Measurements from ENCODE around the gene CLDN4. TPM values are rescaled to one million over a fixed set of nuclear protein-coding genes. Genes with fewer than 3 reads are reported as not detected.
"Not testable (repeated sequence)": the region's sequence is repeated elsewhere in the genome, so short reads cannot be mapped to it uniquely, and the experiment has no call there.

CLDN4 gene
- total RNA-seq, 1 donor from 2014 or later, result not detected

DNA sequence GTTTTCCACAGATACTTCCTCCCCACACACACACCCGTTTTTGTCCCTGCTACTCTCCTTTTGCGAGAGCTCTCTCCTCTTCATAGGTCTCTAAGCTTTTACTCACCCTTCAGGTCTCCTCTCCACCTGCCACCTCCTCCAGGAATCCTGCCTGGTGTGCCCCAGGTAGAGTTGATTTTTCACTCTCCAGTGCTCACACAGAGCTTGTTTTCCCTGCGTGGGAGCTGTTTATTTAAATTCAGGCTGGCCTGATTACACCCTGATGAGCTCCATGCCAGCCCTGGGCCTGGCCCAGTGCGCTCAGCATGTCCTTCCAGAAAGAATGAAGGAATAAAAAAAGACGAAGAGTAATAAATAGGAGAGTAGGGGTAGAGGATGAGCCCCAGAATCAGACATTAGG lies 7.5 kb upstream of the CLDN4 start:
- intact Hi-C loops (cut with micrococcal nuclease), result no loop called here

DNA sequence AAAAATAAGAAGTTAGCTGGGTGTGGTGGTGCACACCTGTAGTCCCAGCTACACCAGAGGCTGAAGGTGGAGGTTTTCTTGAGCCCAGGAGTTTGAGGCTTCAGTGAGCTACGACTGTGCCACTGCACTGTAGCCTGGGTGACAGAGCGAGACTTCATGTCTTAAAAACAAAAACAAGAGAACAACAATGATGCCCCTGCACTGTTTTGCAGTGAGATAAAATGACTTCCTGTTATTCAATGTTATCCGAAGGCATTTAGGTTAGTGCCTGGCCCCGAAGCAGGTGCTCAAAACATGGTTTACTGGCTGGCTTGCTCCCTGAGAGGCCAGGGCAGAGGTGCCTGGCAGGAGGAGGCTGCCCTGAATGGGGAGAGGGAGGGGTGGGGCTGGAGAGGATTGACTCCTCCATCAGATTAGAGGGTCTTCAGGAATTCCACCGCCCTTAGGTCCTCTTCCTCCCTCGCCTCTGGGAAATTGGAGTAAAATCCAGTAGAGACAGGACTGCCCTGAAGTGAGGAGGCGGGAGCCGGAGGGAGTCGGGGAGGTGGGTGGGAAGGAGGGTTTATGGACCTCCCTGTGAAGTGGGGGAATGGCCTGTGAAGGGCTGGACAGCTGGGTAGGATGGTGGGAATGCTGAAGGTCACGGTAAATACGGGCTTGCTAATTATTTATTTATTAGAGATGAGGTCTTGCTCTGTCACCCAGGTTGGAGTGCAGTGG lies 6.8 kb upstream of the CLDN4 start:
- intact Hi-C loops (cut with micrococcal nuclease), result no loop called here

DNA sequence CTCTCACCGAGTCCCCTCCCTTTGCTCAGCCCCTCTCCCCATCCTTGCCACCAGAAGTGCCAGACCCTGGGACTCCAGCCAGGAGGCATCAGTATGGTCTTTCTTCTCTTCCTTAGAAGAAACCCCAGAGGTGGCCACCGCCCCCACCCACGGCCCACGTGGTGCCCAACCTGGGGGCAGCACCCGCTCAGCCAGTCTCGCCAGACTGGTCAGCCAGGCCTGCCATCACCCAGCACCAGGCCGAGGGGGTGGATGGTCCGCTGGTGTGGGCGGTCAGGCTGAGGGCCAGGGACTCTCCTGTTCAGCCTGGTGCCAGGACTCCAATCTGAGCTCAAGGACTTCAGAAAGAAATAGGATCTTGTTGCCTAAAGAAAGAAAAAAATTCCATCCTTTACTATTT lies 5.8 kb upstream of the CLDN4 start:
- intact Hi-C loops (cut with micrococcal nuclease), result no loop called here

DNA sequence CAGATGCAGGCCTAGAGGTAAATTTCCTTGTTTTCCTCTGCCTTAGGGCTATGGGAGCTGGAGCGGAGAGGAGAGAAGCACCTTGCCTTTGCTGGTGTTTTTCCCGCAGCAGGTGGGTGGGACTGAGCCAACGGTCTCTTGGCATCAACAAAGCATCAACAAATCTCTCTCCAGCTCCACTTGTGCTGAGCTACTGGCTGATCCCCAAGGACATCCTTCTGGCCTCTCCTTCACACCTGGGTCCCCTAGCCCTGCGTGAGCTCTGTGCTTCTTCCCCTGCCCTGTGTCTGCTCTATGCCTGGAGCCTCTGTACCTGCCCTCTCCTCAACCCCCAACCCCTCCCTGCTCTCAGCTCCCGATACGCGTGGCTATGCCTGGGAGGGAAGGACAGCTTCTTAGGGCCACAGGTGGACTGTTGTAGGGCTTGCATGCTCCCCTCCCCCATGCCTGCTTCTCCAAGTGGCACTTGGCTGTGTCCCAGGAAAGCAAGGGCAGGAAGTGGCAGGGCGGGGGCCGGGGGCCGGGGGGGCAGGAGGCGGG lies 3.2 kb upstream of the CLDN4 start:
- intact Hi-C loops (cut with micrococcal nuclease), result loop anchor here (2.0 kb wide), 1 partner anchor 27 kb away; no protein-coding TSS in a partner anchor

DNA sequence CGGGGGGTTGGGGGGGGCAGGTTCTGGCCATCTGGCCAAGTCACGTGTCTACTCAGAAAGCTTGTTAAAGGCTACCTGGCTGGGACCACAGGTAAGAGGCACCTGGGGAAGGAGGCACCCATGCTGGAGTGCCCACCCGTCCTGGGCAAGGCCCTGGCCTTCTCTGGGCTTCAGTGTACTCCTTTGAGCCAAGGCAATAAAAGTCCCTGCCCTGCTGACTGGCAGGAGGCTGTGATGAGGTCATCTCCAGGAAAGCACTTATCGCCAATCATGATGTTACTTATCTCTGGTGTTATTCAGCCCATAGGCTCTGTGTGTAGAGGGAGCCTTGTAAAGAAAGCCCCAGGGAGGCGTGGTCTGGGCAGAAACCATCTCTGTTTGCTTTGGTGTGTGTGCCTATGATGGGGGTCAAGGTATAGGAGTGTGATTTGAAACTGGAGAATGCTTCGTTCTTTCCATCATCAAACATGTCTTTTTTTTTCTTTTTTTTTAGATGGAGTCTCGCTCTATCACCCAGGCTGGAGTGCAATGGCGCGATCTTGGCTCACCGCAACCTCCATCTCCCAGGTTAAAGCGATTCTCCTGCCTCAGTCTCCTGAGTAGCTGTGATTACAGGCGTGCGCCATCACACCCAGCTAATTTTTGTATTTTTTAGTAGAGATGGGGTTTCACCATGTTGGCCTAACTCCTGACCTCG lies 2.5 kb upstream of the CLDN4 start:
- intact Hi-C loops (cut with micrococcal nuclease), result no loop called here

DNA sequence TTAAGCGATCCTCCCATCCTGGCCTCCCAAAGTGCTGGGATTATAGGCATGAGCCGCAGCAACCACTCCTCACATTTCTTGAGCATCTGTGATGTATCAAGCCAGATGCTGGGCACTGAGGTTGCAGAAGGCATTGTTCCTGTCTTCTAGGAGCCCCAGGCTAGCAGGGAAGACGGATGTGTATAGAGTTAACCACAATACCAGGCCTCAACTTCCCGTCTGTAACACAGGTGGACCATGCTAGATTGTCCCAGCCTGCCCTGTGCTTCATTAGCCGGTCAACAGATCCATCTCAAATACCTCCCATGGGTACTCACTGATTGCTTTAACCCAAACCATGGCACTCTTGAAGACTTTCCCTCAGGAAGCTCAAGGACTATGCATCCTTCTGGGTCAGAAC lies 1.8 kb upstream of the CLDN4 start:
- intact Hi-C loops (cut with micrococcal nuclease), result no loop called here

DNA sequence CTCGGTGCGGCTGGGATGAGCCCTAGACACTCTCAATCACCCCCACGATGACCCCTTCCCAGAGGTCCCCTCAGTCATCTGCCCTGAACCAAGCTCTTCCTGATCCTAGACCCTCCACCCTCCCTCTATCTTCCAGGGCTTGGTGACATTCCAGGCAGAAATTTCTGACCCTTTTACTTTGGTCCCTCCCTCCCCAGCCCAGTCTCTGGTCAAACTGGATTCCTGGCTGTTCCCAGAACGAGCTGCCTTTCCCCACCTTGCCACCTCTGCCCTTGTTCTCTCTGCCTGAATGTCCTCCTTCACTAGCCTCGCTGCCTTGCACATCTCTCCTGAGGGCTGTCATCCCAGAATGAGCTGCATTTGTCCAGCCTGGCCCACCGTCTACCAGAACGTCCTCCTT lies 1.3 kb upstream of the CLDN4 start:
- intact Hi-C loops (cut with micrococcal nuclease), result no loop called here

DNA sequence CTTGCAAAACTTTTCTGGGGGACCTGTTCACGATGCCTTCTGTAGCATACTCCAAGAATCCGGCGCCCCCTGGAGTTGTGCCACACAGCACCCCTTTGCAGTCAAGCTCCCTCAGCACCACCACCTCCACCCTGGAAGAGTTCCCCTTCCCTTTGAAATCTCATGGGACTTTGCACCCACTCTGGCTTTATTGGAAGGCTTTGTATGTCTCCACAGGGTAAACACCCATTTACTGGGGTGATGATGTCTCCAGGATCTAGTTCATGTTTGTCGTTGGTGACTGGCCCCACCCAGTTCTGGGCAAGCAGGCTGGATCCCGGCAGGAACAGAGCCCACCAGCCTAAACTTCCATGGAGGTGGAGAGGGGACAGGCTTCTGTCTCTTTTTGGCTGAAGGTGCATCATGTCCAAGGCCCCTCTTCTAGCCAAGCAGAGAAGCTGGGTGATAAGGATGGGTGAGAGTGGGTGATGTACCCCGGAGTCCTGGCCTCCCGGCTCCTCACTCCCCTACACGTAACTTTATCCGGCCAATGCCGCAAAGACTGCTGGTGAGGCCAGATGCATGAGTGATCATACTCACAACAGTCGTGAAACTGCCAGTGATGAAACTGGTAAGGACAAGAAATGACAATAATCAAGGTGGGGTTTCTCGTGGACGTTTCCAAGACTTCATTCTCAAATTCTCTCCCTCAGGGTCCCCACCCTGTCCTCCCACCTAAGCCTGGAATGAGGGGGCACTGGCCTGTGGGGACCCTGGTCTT lies 695 bp upstream of the CLDN4 start:
- intact Hi-C loops (cut with micrococcal nuclease), result no loop called here

DNA sequence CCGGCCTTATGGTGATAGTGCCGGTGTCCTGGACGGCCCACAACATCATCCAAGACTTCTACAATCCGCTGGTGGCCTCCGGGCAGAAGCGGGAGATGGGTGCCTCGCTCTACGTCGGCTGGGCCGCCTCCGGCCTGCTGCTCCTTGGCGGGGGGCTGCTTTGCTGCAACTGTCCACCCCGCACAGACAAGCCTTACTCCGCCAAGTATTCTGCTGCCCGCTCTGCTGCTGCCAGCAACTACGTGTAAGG lies 713 bp downstream of the CLDN4 start:
- intact Hi-C loops (cut with micrococcal nuclease), result no loop called here

DNA sequence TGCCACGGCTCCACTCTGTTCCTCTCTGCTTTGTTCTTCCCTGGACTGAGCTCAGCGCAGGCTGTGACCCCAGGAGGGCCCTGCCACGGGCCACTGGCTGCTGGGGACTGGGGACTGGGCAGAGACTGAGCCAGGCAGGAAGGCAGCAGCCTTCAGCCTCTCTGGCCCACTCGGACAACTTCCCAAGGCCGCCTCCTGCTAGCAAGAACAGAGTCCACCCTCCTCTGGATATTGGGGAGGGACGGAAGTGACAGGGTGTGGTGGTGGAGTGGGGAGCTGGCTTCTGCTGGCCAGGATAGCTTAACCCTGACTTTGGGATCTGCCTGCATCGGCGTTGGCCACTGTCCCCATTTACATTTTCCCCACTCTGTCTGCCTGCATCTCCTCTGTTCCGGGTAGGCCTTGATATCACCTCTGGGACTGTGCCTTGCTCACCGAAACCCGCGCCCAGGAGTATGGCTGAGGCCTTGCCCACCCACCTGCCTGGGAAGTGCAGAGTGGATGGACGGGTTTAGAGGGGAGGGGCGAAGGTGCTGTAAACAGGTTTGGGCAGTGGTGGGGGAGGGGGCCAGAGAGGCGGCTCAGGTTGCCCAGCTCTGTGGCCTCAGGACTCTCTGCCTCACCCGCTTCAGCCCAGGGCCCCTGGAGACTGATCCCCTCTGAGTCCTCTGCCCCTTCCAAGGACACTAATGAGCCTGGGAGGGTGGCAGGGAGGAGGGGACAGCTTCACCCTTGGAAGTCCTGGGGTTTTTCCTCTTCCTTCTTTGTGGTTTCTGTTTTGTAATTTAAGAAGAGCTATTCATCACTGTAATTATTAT lies 1.2 kb downstream of the CLDN4 start:
- intact Hi-C loops (cut with micrococcal nuclease), result no loop called here

DNA sequence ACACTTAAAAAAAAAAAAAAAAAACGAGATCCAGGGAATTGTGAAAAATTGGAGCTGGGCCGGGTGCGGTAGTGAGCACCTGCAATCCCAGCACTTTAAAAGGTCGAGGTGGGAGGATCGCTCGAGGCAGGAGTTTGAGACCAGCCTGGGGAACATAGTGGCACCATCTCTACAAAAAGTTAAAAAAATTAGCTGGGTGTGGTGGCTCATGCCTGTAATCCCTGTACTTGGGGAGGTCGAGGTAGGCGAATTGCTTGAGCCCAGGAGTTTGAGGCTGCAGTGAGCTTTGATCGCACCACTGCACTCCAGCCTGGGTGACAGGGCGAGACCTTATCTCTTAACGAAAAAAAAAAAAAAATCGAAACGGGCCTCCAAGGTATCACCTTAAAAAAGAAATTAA lies 2.0 kb downstream of the CLDN4 start:
- intact Hi-C loops (cut with micrococcal nuclease), result no loop called here

DNA sequence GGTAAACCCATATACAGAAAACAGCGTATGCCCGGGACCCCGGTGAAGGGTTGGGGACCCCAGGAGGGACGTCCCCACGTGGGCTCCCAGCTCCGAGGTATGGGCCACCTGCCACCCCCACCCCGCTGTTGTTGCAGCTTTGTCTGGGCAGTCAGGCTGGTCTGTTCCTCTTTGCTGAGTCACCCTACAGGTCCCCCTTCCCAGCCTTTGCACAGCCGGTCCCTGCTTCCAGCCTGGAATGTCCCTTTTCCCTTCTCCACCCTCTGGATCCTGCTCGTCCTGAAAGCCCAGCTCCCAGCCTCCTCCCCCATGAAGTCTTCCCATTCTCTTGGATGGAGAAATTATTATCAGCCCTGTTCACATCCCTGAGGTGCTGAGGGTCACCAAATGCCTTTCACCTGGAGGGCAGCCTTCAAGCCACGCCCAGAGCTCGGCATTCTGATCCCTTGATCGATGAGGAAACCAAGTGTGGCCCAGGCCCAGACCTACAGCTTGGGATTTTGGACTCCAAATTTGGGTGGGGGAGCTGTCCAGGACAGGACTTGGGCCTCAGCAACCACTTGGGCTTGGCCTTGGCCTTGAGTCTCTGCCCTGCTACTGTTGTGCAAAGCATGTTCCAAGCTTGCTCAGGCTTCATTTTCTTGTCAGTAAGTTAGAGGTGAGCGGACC lies 2.6 kb downstream of the CLDN4 start:
- intact Hi-C loops (cut with micrococcal nuclease), result no loop called here

DNA sequence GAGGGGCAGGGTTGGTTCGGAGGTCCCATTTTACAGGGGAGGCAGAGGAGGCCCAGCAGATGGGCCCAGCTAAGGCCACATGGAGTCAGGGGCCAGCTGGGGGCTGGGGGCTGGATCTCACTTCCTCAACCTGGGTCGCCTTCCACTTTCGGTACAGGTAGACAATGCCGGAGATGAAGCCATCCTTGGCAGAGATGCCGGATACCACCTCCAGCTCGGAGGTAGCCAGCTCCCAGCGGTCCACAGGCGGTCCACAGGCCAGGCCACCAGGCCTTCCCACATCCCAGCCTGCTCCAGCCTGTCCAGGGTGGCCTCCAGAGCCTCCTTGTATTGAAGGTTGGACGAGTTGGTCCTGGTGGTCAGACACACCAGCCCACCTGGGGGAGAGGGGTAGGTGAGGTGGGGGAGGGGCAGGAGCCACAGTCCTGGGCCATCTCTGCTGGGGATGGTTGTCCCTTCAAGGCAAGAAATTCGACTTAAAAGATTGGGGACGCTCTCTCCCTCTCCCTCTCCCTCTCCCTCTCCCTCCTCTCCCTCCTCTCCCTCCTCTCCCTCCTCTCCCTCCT lies 3.9 kb downstream of the CLDN4 start:
- intact Hi-C loops (cut with micrococcal nuclease), result no loop called here

DNA sequence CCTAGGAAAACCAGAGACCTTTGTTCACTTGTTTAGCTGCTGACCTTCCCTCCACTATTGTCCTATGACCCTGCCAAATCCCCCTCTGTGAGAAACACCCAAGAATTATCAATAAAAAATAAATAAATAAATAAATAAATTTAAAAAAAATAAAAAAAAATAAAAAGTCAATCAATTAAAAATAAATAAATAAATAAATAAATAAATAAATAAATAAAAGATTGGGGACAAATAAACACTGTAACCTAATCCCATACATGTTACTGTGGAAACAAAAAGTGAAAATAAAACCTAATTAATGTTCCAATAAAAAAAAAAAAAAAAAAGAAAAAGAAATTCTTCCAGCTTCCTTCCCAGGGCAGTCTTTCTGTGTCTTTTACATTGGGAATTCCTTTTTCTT lies 6.4 kb downstream of the CLDN4 start:
- intact Hi-C loops (cut with micrococcal nuclease), result not testable (repeated sequence)

DNA sequence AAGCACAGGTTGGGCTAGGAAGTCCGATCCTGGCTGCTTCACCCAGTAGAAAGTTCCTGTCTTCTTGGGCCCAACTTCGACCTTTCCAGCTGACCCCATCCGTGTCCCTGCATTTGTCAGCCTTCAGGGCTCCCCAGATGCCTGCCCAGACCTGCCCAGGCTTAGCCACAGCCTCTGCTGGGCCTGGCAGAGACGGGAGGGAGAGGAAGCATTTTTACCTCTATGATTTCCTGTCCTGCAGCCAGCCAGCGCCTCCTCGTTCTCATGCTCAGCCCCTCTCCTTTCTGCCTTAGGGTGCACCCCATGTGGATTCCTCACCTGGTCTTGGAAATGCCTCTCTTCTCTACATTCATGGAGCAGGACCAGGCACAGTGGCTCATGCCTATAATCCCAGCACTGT lies 7.8 kb downstream of the CLDN4 start:
- intact Hi-C loops (cut with micrococcal nuclease), result no loop called here

DNA sequence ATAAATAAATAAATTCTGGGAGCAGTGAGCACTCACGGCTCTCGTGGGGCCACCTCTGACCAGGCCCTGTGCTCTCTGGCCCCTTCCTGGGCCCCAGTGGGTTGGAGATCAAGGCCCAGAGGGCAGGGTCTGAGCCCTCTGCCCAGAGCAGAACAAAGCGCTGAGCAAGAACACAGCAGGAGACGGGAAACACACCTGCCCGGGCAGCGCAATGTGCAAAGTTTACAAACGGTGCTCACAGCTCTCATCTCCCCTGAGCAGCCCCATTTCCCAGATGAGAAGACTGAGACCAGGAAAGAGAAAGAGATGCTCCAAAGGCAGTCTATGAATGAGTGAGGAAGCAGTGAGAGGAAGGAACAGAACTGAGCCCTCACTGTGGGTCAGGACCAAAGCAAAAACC lies 8.5 kb downstream of the CLDN4 start:
- intact Hi-C loops (cut with micrococcal nuclease), result no loop called here

DNA sequence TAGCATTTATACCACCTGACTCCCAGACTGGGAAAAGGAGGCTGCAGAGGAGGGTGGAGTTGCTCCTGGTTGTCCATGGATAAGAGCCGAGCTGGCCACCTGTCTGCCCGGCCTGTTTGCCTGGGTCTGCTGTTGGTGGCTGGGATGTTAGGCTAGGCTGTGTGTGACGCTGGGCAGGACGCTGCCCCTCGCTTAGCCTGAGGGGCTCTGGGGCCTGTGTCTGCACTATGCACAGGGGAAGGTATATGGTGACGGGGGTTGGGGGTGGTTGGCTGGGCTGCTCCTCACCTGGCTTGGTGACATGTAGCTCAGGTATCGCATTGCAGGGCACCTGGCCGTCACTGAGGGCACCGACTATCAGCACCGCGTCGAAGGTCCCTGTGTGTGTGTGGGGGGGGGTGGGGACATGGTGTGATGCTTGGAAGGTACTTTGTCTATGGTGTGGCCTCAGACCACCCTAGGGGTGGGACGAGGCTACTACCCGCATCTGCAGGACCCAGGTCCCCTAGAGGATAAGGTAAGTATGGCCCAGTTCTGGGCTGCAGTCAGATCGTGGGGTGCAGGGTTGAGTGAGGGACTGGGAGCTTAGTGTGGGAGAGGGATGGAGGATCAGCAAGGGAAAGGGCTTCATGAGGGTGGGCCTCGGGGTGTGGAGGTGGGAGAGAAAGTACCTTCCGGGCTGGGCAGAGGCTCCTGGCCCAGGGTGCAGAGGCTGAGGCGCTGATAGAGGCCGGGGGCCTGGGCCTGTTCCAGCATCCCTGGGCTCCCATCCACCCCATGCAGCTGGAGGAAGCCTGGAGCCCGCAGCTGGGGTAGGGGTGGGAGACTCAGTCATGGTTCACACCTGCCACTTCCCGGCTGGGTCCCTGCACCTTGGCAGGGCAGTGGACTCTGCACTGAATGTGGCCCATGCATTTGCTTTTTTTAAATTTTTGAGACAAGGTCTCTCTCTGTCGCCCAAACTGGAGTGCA lies 9.2 kb downstream of the CLDN4 start:
- intact Hi-C loops (cut with micrococcal nuclease), result loop anchor here (5.0 kb wide), 2 partner anchors 173 to 263 kb away; partner anchors contain the start of genes TBL2 and VPS37D

DNA sequence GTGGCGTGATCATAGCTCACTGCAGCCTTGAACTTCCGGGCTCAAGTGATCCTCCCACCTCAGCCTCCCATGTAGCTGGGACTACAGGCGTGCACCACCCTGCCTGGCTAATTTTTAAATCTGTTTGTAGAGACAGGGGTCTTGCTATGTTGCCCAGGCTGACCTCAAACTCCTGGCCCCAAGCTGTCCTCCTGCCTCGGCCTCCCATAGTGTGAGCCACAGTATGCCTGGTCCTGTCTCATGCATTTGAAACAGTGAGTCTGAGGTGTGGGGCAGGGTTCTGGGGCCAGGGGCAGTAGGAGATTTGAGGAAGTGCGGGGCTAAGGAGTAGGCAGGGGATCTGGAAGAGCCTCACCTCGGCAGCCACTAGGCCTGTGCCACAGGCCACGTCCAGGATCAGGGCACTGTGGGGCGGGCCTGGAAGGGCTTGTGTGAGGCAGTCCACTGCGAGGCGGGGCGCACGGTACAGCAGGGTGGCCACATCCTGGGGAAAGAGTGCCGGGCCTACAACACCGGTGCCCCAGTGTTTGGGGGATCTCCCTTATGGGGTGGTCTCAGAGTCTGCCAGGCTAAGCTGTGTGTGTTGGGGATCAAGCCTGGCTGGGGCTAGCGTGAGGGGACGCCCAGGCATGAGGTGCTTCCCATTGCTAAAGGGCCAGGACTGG lies 10.1 kb downstream of the CLDN4 start:
- intact Hi-C loops (cut with micrococcal nuclease), result loop anchor here (5.0 kb wide), 2 partner anchors 174 to 264 kb away; partner anchors contain the start of genes TBL2 and VPS37D

DNA sequence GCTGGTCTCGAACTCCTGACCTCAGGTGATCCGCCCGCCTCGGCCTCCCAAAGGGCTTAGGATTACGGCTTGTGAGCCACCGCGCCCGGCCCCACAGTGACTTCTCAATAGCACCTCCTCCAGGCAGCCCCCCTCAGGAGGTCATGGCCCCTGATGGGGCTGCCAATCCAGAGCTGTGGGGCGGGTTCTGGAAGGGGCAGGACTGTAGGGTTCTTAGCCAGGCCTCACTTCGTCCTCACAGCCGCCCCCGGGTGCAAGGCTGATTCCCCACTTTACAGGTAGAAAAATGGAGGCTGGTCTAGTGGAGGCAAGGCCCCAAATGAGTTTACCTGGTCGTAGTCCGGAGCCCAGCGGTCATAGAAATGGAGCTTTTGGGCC lies 10.9 kb downstream of the CLDN4 start:
- intact Hi-C loops (cut with micrococcal nuclease), result loop anchor here (1.0 to 5.0 kb wide), 3 partner anchors 103 to 264 kb away; partner anchors contain the start of genes ABHD11, TBL2 and VPS37D
